ENCODE data around the gene TENT4A. TPM values are rescaled to one million over a fixed set of nuclear protein-coding genes. Genes with fewer than 3 reads are reported as not detected.

TENT4A gene
- total RNA-seq, 2 donors from 2014 or later: 12.9 to 40.4 TPM

GRCh38 chr5:6759401-6759800 lies 46.2 kb downstream of the TENT4A start:
- Histone ChIP-seq H3K4me3 (no peak overlapping the region), H3K27me3 (replicated peaks; ENCODE audit: insufficient read depth) (no peaks in the 10 kb centered on the region), H3K36me3 (peaks cover 0 to 8% of the 10 kb centered on the region in 2 donors), H3K9me3 (no peaks in the 10 kb centered on the region), H3K4me1 (replicated peaks) (no peaks in the 10 kb centered on the region), H3K27ac (no peak overlapping the region)
- TF ChIP-seq POLR2AphosphoS5 (IDR thresholded peaks at IDR 0.05): no peak
- no peak for DNase-seq (ENCODE audit: low spot score)
- intact Hi-C loops (cut with DNase I): no loop called here
- 80% methylated on average over 9 of the region's 9 CpGs for WGBS

- Histone ChIP-seq H3K4me1 (replicated peaks) (no peaks in the 10 kb centered on the region), H3K27ac (no peak overlapping the region), H3K36me3 (peaks cover 0 to 2% of the 10 kb centered on the region in 2 donors), H3K4me3 (no peak overlapping the region), H3K27me3 (replicated peaks; ENCODE audit: insufficient read depth) (no peaks in the 10 kb centered on the region), H3K9me3 (no peaks in the 10 kb centered on the region)
- TF ChIP-seq CTCF (IDR thresholded peaks at IDR 0.05) (no peak), POLR2AphosphoS5 (IDR thresholded peaks at IDR 0.05) (no peak), POLR2A (IDR thresholded peaks at IDR 0.05) (no peak)
- DNase-seq (ENCODE audit: low spot score): no peak
- 84% methylated on average over 2 of the region's 5 CpGs for WGBS
- intact Hi-C loops (cut with DNase I): loop anchor here (10.0 kb wide), 2 partner anchors 985 to 1095 kb away; partner anchors contain the start of gene CFAP90
These were observed 46.8 kb downstream of the TENT4A start for GRCh38 chr5:6759983-6760382.

- Histone ChIP-seq H3K4me1 (replicated peaks) (no peaks in the 10 kb centered on the region), H3K27me3 (replicated peaks; ENCODE audit: insufficient read depth) (no peaks in the 10 kb centered on the region), H3K4me3 (no peak overlapping the region), H3K36me3 (no peaks in the 10 kb centered on the region), H3K9me3 (no peaks in the 10 kb centered on the region), H3K27ac (no peak overlapping the region)
- 68% methylated on average over 9 of the region's 9 CpGs for WGBS
- no peak for DNase-seq (ENCODE audit: low spot score)
- TF ChIP-seq CTCF (IDR thresholded peaks at IDR 0.05) (no peak), POLR2AphosphoS5 (IDR thresholded peaks at IDR 0.05) (no peak), POLR2A (IDR thresholded peaks at IDR 0.05) (no peak)
- intact Hi-C loops (cut with DNase I): loop anchor here (10.0 kb wide), 2 partner anchors 984 to 1094 kb away; partner anchors contain the start of gene CFAP90
These were observed 47.5 kb downstream of the TENT4A start for GRCh38 chr5:6760686-6761085.

- intact Hi-C loops (cut with DNase I): loop anchor here (10.0 kb wide), 2 partner anchors 983 to 1093 kb away; partner anchors contain the start of gene CFAP90
- Histone ChIP-seq H3K27me3 (replicated peaks; ENCODE audit: insufficient read depth) (no peaks in the 10 kb centered on the region), H3K27ac (no peak overlapping the region), H3K36me3 (no peaks in the 10 kb centered on the region), H3K9me3 (no peaks in the 10 kb centered on the region), H3K4me3 (no peak overlapping the region), H3K4me1 (replicated peaks) (no peaks in the 10 kb centered on the region)
- DNase-seq (ENCODE audit: low spot score): no peak
- TF ChIP-seq POLR2AphosphoS5 (IDR thresholded peaks at IDR 0.05): no peak
These were observed 48.1 kb downstream of the TENT4A start for GRCh38 chr5:6761333-6761732.

GRCh38 chr5:6762116-6762515 lies 48.9 kb downstream of the TENT4A start:
- Histone ChIP-seq H3K27ac (no peak overlapping the region), H3K4me1 (replicated peaks) (no peaks in the 10 kb centered on the region), H3K4me3 (no peak overlapping the region), H3K9me3 (no peaks in the 10 kb centered on the region), H3K27me3 (replicated peaks; ENCODE audit: insufficient read depth) (no peaks in the 10 kb centered on the region), H3K36me3 (no peaks in the 10 kb centered on the region)
- TF ChIP-seq POLR2AphosphoS5 (IDR thresholded peaks at IDR 0.05) (no peak), CTCF (IDR thresholded peaks at IDR 0.05) (no peak), POLR2A (IDR thresholded peaks at IDR 0.05) (no peak)
- intact Hi-C loops (cut with DNase I): loop anchor here (10.0 kb wide), 2 partner anchors 983 to 1093 kb away; partner anchors contain the start of gene CFAP90
- DNase-seq (ENCODE audit: low spot score): no peak
- 91% methylated on average over 8 of the region's 8 CpGs for WGBS

- intact Hi-C loops (cut with DNase I): loop anchor here (10.0 kb wide), 2 partner anchors 982 to 1092 kb away; partner anchors contain the start of gene CFAP90
- TF ChIP-seq POLR2AphosphoS5 (IDR thresholded peaks at IDR 0.05) (no peak), CTCF (IDR thresholded peaks at IDR 0.05) (no peak), POLR2A (IDR thresholded peaks at IDR 0.05) (no peak)
- no peaks in the 10 kb centered on the region for H3K4me1 ChIP-seq (replicated peaks)
- H3K27me3 ChIP-seq (replicated peaks; ENCODE audit: insufficient read depth): no peaks in the 10 kb centered on the region
- H3K4me3 ChIP-seq: no peak overlapping the region
- no peaks in the 10 kb centered on the region for H3K36me3 ChIP-seq
- no peak for DNase-seq (ENCODE audit: low spot score)
- no peaks in the 10 kb centered on the region for H3K9me3 ChIP-seq
- WGBS: 95% methylated on average over 8 of the region's 8 CpGs
- no peak overlapping the region for H3K27ac ChIP-seq
These were observed 49.5 kb downstream of the TENT4A start for GRCh38 chr5:6762697-6763096.
